Adipose tissue (tissue), 3 donors: ENCODE data around the gene OR6B1. TPM values are rescaled to one million over a fixed set of nuclear protein-coding genes. Genes with fewer than 3 reads are reported as not detected.
"Not testable (repeated sequence)": the region's sequence is repeated elsewhere in the genome, so short reads cannot be mapped to it uniquely, and the experiment has no call there.

Source experiments
- H3K27ac ChIP-seq: one replicate; pipeline ENCODE4 v1.5.1; 2013; ENCODE audit warnings: low read depth, low read length
- WGBS, 3 donors: extraction: QIAGEN DNeasy Blood & Tissue Kit; methylation state at CpG; one replicate each; pipeline ENCODE4 v1.1.7; 2013; 5-methylcytosine and 5-hydroxymethylcytosine counted together
- polyA plus RNA-seq, 3 donors: library from polyadenylated mRNA; stranded (reverse); fragments of 200-250 nt; gene quantifications; one replicate each; pipeline ENCODE4 v1.2.3, GENCODE V29; 2013
- donor health status: healthy with polysubstance abuse.
- donor health status: Bipolar disorder and iron deficiency.
- donor health status: healthy.

Gene OR6B1
- polyA plus RNA-seq, 3 donors, result 0.03 TPM; not detected in 2

- no peak overlapping the region for H3K27ac ChIP-seq
- WGBS, 3 donors, result 55 to 93% (median 82%) methylated on average over 5 of the region's 5 CpGs
These were observed 32.4 kb downstream of the OR6B1 start for GRCh38 chr7:144032516-144032915.

- H3K27ac ChIP-seq, result no peak overlapping the region
- WGBS, 3 donors, result 55 to 78% (median 66%) methylated on average over 1 of the region's 1 CpG
These were observed 33.0 kb downstream of the OR6B1 start for GRCh38 chr7:144032985-144033709.

GRCh38 chr7:144035385-144035784 is 35.3 kb downstream of the OR6B1 start:
- H3K27ac ChIP-seq, result no peak overlapping the region

- H3K27ac ChIP-seq, result no peak overlapping the region
- 0 to 92% (median 54%) methylated on average over 1 of the region's 1 CpG for WGBS, 3 donors
These were observed 36.3 kb downstream of the OR6B1 start for GRCh38 chr7:144036302-144036885.

GRCh38 chr7:144037414-144038035 is 37.4 kb downstream of the OR6B1 start:
- 53 to 75% (median 54%) methylated on average over 1 of the region's 1 CpG for WGBS, 3 donors
- H3K27ac ChIP-seq, result no peak overlapping the region

GRCh38 chr7:144038887-144039286 is 38.8 kb downstream of the OR6B1 start:
- 51 to 76% (median 74%) methylated on average over 4 of the region's 4 CpGs for WGBS, 3 donors
- no peak overlapping the region for H3K27ac ChIP-seq

- 52 to 59% (median 56%) methylated on average over 1 of the region's 1 CpG for WGBS, 3 donors
These were observed 48.5 kb downstream of the OR6B1 start, which contains the start of gene OR2A5 for GRCh38 chr7:144048648-144049047. OR2A5 (plus strand) TSS chr7:144048948; CDS start chr7:144050402, 1,454 bp downstream.

GRCh38 chr7:144049491-144049890 is 49.4 kb downstream of the OR6B1 start:
- whole genome bisulfite sequencing, 3 donors, result 49 to 70% (median 61%) methylated on average over 2 of the region's 2 CpGs
- H3K27ac ChIP-seq, result no peak overlapping the region

More at GRCh38 chr7:144048648-144049047, 48.5 kb downstream of the OR6B1 start, which contains the start of gene OR2A5:
- H3K27ac ChIP-seq, result no peak within 1 kb of the TSS

GRCh38 chr7:144050093-144050492 is 50.0 kb downstream of the OR6B1 start:
- no peak overlapping the region for H3K27ac ChIP-seq
- whole genome bisulfite sequencing, 3 donors, result 58 to 73% (median 60%) methylated on average over 3 of the region's 3 CpGs

- 84 to 94% (median 91%) methylated on average over 8 of the region's 8 CpGs for WGBS, 3 donors
- H3K27ac ChIP-seq, result not testable (repeated sequence)
These were observed 50.8 kb downstream of the OR6B1 start for GRCh38 chr7:144050884-144051283.

GRCh38 chr7:144057954-144058353 is 57.8 kb downstream of the OR6B1 start:
- no peak overlapping the region for H3K27ac ChIP-seq
- WGBS, 3 donors, result 73 to 92% (median 83%) methylated on average over 3 of the region's 3 CpGs

Other genes starting within 250 kb of the OR6B1 start
- gene CTAGE6, start 242.6 kb upstream of the OR6B1 start, polyA plus RNA-seq, result under 1 TPM in 1 of 3 donors, not detected in 2; 0.03 TPM
- 10 to 100 TPM; 12.2 to 42.3 (median 21.8) TPM for gene TCAF1, start 98.1 kb upstream of the OR6B1 start, polyA plus RNA-seq
- gene OR2F2, start 65.1 kb upstream of the OR6B1 start, polyA plus RNA-seq, result not detected
- gene OR2F1, start 45.5 kb upstream of the OR6B1 start, polyA plus RNA-seq, result not detected
- gene OR2A5, start 48.6 kb downstream of the OR6B1 start, polyA plus RNA-seq, result not detected
- not detected for gene OR2A25, start 69.5 kb downstream of the OR6B1 start, polyA plus RNA-seq
- gene OR2A12, start 86.0 kb downstream of the OR6B1 start, polyA plus RNA-seq, result not detected
- not detected for gene OR2A2, start 109.3 kb downstream of the OR6B1 start, polyA plus RNA-seq
- gene OR2A14, start 122.9 kb downstream of the OR6B1 start, polyA plus RNA-seq, result not detected
- under 1 TPM in 2 of 3 donors, not detected in 1; 0.29 to 0.67 TPM for gene CTAGE4, start 183.1 kb downstream of the OR6B1 start, polyA plus RNA-seq
- 1 to 10 TPM; 3.7 to 6.5 (median 4.4) TPM for gene ARHGEF35, start 195.5 kb downstream of the OR6B1 start, polyA plus RNA-seq
- under 1 TPM in 1 of 3 donors, not detected in 2; 0.42 TPM for gene OR2A42, start 239.3 kb downstream of the OR6B1 start, polyA plus RNA-seq